K562 (cell line): ENCODE measurements around the gene SIRT4.

Experiments
- ATF2 ChIP-seq: sonication (generic); formaldehyde crosslinking; IDR thresholded peaks from 2 replicates; pipeline ENCODE4 v1.8.1; 2022; ENCODE audit warnings: missing genetic modification reagents
- CAMTA2 ChIP-seq: fragments of 250-450 bp; sonication (Bioruptor Pico); conservative IDR thresholded peaks from 2 replicates; pipeline ENCODE4 v1.5.1; 2022
- CEBPB ChIP-seq: fragments of 450-650 bp; IDR thresholded peaks from 2 replicates; pipeline ENCODE4 v1.6.1; 2016; ENCODE audit warnings: missing genetic modification characterization, missing compliant biosample characterization
- ERF ChIP-seq: fragments of 450-650 bp; formaldehyde crosslinking; IDR thresholded peaks from 2 replicates; pipeline ENCODE4 v1.4.0; 2020; ENCODE audit warnings: mild to moderate bottlenecking, mixed read lengths
- POLR3A ChIP-seq: IDR thresholded peaks from 2 replicates; pipeline ENCODE4 v1.6.1; 2011; ENCODE audit warnings: borderline replicate concordance, mild to moderate bottlenecking, moderate library complexity; ENCODE audit not compliant: insufficient read length, insufficient read depth; ENCODE audit errors: extremely low read depth
- ZNF436 ChIP-seq: fragments of 250-450, 450-650 bp; sonication (Bioruptor Pico); formaldehyde crosslinking; IDR thresholded peaks from 2 replicates; pipeline ENCODE4 v1.7.0; 2020; ENCODE audit warnings: mild to moderate bottlenecking

- TF ChIP-seq CEBPB: no peak
- no peak for TF ChIP-seq ZNF436
- TF ChIP-seq POLR3A: no peak
- no peak for TF ChIP-seq ERF (CRISPR knock-in tag)
- TF ChIP-seq CAMTA2 (CRISPR knock-in tag): no peak
- TF ChIP-seq ATF2 (CRISPR knock-in tag): no peak
Measured at GRCh38 chr12:120265473-120266179, 36.5 kb upstream of the SIRT4 start, which contains the start of gene PXN.
